Measurements from ENCODE around the gene ARHGAP15.

GRCh38 chr2:143190431-143190830, 61.2 kb downstream of the ARHGAP15 start:
- TF ChIP-seq, protein P1, sequence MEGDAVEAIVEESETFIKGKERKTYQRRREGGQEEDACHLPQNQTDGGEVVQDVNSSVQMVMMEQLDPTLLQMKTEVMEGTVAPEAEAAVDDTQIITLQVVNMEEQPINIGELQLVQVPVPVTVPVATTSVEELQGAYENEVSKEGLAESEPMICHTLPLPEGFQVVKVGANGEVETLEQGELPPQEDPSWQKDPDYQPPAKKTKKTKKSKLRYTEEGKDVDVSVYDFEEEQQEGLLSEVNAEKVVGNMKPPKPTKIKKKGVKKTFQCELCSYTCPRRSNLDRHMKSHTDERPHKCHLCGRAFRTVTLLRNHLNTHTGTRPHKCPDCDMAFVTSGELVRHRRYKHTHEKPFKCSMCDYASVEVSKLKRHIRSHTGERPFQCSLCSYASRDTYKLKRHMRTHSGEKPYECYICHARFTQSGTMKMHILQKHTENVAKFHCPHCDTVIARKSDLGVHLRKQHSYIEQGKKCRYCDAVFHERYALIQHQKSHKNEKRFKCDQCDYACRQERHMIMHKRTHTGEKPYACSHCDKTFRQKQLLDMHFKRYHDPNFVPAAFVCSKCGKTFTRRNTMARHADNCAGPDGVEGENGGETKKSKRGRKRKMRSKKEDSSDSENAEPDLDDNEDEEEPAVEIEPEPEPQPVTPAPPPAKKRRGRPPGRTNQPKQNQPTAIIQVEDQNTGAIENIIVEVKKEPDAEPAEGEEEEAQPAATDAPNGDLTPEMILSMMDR (IDR thresholded peaks at IDR 0.05): no peak
- no peak for TF ChIP-seq POLR2AphosphoS5 (IDR thresholded peaks at IDR 0.05)
- no peak for TF ChIP-seq POLR2A (IDR thresholded peaks at IDR 0.05)
